NCI-H774 (cell line): ENCODE measurements around the gene SYTL1.
A peak's percentile ranks its signal among the peaks of the same experiment; 100 is the strongest.
"Not testable (repeated sequence)": the region's sequence is repeated elsewhere in the genome, so short reads cannot be mapped to it uniquely, and the experiment has no call there.

Experiments used
- DNase-seq: peaks from one replicate; lab custom pipeline; 2025; lab: John Stamatoyannopoulos, UW

SYTL1 gene

DNA sequence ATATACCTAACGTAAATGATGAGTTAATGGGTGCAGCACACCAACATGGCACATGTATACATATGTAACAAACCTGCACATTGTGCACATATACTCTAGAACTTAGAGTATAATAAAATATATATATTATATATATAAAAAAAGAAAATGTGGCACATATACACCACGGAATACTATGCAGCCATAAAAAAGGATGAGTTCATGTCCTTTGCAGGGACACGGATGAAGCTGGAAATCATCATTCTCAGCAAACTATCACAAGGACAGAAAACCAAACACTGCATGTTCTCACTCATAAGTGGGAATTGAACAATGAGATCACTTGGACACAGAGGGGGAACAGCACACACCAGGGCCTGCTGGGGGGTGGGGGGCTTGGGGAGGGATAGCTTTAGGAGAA, 43.0 kb downstream of the SYTL1 start:
- DNase-seq: not testable (repeated sequence)

DNA sequence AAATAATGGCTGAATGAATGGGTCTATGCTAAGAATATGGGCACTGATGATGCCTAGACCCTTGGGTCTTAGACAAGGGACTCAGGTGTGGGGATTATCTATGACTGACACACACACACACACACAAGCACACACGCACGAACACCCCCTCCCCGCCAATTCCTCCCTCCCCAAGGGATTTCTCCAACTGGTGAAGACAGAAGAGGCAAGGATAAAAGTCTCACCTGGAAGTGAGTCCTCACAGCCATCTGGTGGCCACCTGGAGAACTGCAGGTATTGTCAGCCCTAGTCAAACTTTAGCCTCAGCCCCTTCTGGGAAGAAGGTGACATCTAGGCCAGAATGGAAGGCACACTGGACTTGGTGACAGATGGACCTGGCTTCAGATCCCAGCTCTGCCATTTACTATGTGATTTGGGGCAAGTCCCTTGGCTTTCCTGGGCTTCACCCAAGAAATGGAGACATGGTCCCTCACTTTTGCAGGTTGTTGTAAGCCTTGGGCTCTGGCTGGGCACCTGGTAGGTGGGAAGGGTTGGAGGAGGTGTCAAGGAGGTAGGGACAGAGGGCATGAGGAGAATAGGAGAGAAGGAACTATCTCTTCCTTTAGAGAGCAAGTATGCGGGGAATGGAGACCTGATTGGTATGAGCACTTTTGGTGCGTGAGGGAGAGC, 46.6 kb downstream of the SYTL1 start:
- DNase-seq: peak; percentile 3

DNA sequence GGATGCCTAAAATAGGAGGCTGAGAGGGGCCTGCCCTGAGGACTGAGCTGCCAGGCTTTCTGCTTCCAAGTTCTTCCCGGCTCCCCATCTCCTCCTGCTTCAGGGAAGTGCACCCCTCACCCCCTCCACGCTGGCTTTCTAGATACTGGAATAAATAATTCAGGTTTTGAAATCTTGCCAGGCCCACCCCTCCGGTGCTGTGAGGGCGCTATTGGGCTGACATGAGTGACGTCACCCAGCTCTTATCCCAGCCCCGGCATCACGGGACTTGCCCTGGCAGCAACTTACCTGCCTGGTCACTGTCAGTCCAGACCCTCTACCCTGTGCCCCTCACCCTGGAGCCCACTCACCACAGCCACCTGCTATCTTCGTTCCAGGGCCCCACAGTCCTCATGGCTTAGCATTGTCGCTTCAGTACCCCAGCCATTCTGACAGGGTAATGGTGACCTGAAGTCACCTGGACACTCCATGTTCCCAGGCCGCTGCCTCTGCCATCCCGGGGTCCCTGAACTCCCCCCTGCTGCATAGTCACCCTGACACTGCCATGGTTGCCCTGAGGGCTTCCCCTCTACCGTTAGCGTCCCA, 49.8 kb downstream of the SYTL1 start:
- peak; percentile 4 for DNase-seq

DNA sequence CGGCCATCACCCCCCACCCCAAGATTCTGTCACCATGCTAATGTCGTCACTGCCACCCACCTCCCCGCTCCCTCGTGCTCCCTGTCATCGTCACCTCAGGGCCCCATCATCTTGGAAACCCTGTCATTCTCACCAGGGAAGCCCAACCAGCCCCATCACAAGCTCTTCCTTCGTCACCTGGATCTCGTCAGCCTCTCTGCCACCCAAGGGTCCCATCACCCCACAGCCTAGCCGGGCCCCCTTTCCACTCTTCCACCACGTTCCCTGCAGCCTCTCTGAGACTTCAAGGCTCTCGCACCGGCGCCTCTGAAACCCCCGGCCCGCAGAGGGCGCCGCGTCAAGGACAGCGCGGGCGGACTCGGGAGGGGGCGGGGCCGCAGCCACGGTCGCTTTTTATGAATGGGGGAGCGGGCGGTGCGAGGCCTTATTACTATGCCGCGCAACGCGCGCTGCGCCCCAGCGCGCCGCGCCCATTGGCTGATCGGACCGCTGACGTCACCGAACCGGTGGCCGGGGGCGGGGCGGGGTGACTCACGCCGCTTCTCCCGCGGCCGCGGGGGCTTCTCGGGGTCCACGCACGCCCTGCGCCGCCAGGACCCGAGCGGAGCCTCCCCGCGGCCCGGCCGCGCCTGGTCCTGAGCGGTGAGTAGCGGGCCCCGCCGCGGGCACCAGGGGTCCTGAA, 50.4 kb downstream of the SYTL1 start, which contains the start of gene GPR3:
GPR3 (plus strand) TSS at position 527 of the 682 bp plus-strand sequence. CDS start 1,177 bp downstream, outside the sequence.
- DNase-seq: peak; percentile 59

DNA sequence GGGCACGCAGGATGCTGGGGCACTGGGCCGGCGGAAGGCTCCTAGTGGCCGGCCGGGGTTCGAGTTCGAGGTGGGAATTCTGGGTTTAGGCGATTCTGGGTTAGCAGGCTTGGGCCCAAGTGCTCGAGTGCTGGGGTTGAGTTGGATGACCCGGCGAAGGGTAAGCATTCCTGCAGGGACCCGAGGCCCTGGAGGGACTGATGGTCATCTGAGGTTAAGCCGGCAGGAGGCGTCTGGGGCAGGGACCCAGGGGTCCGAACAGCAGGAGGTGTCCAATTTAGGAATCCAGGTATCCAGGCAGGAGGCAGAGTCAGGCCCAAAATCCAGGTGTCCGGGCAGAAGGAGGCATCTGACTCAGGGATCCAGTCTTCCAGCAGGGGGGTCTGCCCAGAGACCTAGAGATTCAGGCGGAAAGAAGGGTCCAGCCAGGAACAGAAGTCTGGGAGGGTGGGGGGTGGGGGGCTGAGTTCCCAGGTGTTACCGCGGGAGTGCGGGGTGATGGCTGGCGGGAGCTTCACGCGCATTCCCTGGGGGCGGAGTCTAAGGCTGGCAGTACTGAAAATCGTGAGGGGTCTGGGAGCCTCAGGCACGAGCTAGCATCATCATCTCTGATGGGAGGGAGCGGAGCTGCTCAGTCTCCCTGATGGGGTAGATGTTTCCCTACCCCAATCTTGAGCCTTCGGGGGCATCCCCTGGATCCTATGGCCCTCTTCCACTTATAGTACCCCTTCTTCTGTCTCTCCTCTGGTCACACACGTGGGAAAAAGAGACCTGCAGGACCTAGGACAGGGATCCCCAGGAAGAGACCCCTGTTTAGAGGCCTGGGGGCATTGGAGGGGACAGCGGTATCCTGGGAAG, 51.2 kb downstream of the SYTL1 start:
- DNase-seq: no peak

DNA sequence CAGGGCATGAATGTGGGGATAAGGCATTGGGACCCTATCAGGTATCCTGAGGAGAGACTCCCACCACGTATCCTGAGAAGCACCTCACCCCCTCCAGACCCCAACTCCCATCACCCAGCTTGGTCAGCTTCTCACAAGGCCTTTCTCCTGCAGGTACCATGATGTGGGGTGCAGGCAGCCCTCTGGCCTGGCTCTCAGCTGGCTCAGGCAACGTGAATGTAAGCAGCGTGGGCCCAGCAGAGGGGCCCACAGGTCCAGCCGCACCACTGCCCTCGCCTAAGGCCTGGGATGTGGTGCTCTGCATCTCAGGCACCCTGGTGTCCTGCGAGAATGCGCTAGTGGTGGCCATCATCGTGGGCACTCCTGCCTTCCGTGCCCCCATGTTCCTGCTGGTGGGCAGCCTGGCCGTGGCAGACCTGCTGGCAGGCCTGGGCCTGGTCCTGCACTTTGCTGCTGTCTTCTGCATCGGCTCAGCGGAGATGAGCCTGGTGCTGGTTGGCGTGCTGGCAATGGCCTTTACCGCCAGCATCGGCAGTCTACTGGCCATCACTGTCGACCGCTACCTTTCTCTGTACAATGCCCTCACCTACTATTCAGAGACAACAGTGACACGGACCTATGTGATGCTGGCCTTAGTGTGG, 51.9 kb downstream of the SYTL1 start:
- no peak for DNase-seq

DNA sequence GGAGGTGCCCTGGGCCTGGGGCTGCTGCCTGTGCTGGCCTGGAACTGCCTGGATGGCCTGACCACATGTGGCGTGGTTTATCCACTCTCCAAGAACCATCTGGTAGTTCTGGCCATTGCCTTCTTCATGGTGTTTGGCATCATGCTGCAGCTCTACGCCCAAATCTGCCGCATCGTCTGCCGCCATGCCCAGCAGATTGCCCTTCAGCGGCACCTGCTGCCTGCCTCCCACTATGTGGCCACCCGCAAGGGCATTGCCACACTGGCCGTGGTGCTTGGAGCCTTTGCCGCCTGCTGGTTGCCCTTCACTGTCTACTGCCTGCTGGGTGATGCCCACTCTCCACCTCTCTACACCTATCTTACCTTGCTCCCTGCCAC, 52.4 kb downstream of the SYTL1 start:
- no peak for DNase-seq

DNA sequence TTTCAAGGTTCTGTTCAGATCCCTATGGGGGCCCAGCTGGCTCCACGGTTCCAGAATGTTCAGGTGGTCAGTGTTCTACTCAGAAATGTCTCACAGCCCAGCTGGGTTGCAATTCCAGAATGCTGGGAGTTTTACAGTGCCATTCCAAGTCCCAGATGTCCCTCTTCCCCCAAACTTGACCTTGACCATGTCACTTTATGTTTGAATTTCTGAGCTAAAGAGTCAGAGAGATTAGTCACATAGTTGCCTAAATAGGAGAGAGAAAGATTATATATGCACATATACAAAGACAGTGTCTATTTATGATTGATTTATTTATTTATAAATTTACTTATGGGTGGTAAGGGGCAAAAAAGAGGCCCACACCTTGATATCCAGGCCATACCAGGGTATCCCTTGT, 53.1 kb downstream of the SYTL1 start:
- DNase-seq: no peak

DNA sequence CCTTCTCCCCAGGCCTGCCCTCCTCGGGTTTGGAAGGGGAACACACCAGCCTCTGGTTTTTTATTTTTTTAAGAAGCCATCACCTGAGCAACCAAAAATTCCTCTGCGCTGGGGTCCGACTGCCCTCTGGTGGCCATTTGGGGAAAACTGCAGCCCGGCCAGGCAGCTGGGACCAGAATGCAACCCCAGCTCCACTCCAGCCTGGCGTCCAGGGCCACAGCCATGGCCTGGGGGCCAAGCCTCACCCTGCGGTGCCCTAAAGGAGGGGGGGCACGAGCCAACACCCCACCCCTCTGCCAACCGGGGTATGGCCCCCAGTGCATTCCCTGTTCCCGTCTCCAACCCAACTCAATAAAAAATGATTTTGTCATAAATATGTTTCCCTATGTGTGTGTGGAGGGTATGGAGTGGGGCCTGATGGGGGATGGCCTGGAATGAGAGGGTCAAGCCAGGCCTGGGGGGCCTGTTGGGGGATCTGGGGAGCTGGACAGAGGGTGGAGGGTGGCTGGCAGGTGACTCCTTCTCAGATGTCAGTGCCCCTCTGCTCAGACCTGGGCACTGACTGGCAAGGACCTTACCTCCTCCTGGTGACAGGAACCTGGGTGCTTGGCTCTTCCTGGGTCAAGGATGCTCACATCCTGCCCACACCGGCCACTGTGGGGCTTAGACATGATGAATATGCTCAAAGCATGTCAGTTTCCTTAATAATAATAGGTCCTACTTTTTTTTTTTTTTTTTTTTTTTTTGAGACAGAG, 53.8 kb downstream of the SYTL1 start:
- DNase-seq: peak; percentile 21

DNA sequence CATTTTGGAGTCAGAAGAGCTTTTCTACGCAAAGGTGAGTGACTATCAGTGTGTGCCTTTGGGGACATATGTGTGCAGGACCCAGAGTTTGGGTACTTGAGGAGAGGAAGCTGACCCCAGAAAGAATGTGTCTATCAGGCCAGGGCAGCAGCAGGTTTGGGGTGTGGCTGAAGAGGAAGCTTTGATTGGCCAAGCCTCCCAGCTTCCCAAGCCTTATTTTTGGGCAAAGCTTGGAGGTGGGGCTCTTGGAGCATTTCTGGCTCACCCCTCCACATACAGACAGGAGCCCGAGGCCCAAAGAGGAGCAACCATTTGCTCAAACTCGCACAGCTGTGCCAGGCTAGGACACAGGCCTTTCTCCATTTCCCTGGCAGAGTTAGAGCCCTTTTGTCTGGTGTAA, 55.3 kb downstream of the SYTL1 start:
- DNase-seq: no peak

DNA sequence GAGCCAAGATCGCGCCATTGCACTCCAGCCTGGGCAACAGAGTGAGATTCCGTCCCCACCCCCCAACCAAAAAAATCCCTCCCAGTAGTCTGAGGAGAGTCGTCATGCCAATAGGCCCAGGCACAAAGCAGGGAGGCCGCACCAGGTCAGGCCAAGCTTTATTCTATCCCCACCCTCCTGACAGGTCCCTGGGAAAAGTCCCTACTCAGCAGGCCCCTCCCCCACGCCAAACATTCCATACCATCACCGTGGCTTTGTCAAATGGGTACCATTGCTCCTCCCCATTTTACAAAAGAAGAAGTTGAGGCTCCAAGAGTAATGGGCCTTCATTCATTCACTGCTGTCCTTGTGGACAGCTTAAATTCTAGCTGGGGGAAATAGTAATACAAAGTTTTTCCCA, 55.9 kb downstream of the SYTL1 start:
- DNase-seq: no peak

DNA sequence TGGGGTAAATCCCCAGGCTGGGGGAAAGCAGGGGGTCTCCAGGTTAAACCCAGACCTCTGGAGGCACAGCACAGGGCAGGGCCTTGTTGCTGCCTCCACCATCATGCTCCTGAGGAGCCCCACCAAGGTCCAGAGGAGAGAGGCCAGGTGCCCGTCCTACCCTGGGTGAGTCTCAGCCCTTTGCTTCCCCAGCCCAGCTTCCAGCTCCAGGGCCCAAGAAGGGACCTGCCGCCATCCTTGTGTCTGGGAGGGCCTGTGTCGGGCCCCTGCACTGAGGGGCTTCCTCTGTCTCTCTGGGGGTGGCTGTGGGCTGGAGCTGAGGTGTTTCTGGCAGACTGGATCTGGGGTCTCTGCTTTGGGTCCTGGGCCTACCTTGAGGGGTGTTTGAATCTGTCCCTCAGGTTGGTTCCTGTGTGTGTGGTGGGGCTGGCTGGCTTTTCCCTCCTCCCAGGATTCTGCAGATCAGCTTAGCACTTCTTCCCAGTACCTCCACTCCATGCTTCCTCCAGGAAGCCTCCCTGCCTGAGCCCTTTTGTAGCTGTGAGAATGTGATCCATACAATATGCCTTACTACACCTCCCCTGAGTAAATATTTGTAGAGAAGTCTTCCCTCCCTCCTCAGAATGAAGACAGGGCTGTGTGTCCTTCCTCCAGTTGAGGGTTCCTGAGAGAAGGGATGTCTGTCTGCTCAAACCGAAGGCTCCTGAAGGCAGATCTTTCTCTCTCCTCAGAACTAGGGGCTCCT, 56.8 kb downstream of the SYTL1 start:
- no peak for DNase-seq

DNA sequence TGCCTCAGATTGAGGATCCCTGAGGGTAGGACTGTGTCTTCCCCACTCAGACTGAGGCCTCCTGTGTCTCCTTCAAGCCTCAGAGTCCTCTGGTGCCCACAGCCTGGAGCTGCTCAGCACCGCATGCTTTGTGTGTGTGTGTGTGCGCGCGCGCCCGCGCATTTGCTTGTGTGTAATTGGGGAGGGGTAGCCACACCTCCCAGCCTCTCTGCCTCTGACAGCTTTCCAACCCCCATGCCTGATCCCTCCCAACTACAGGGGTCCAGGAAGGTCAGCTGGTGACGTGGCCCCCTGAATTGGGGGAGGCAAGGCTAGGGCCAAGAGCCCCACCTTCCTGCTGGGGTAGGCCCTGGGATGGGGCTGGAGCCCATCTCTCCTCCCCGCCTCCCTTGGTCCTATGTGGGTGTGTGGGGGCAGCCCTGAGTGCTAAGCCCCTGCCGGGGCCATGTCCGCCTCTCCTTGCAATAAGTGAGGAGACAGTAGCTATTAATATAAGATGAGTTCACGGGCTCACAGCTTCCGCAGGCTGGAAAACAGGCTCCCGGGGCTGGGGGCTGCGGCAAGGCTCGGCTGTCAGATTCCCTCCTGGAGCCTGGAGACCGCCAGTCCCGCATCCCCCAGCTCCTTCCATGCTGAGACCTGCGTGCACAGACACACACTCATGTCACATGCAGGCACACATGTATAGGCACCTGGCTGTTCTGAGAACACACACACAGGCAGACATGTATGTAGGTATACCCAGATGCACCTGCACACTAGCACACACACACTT, 57.6 kb downstream of the SYTL1 start:
- DNase-seq: no peak

DNA sequence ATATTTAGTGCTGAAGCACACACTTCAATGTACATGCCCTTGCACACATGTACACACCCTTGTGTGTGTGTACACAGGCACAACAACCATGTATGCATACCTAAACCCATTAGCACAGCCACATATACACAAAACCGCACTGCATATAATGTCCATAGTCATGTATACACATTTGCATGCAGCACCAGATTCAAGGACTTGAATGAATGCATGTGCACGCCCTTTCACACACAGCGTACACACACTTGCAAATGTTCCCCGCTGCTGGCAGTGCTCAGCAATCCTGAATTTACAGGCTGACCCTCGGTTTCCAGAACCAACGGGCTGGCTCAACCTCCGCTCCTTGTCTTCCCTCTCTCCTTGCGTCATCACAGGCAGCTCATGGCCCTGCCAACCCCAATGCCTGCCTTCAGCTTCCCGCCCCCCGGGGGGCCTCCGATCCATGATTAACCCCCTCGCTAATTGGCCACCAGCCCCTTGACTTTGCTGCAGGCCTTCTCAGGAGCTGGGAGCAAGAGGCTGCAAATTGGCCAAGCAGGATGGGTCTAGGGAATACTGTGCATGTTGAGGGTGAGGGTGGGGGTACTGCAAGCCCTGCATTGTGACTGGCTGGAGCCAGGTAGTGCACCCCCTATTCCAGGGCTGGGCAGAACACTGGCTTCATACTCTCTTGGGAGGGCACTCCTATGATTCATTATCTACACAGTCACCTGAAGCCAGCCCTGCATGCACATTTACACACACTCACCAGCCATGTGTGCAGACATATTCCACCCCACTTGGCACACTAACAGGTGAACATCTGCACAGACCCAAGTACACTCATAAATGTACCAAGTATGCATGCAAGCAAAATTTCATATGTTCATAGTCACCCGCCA, 58.5 kb downstream of the SYTL1 start:
- no peak for DNase-seq

DNA sequence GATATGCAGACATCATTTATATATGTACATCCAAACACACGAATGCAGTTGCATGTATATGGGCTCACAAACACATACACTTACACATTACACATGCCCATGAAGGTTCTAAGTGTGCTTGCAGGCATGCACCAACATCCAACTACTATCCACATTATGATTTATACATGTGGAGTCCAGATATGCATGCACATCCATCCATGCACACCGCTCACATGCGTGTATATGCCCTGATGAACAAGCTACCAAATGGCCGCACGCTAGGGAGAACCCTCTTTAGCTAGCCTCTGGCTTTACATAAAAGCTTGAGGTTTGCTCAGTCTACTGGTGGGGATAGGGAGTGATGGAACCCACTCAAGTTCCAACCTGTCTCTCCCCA, 59.1 kb downstream of the SYTL1 start:
- no peak for DNase-seq

DNA sequence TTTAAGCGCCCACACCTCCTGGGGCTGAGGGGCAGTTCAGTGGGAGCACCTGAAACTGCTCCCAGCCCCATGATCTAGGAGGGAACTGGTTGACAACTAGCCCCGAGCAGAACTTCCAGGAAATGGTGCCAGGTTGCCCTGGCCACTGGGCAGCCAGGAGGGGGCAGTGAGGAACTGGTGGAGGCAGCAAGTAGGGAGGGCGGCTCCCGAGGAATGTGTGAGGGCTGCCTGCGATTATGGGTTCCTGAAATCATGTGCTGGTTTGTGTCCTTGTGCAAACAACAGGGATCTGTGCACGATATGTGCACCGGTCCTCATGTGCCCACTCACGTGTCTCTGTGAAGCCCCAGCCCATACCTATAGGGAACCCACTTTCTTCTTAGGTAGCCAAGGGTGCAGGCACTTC, 60.5 kb downstream of the SYTL1 start:
- DNase-seq: no peak

DNA sequence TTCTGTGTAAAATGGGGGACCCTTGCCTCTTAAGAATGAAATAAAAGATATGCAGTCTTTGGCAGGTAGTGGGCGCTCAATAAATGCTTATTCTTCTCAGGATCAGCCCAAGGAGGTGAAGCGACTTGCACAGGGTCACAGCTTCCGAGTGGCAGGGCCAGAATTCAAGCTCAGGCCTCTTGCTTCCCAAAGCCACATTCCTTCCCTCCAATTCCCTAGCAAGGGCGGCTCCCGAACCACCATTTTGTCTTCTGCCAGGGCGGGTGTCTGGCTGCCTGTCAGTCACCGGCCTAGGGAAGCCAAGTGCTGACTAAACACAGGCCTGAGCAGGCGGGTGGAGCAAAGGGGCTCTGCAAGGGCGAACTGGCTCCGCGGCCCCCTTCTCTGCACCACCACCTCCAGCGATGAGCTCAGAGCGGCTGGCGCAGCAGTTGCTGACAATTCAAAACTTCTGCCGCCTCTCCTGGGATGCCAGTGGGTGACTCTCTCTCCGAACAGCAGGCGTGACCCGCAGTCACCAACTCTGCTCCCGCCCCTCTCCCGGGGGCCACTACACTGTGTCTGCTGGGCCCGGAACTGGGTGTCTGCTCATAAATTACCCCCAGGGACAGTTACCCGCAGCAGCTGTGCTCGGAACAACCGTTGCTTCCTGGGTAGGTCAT, 61.4 kb downstream of the SYTL1 start:
- no peak for DNase-seq
